ENCODE data around the gene GNL1. TPM values are rescaled to one million over a fixed set of nuclear protein-coding genes. Genes with fewer than 3 reads are reported as not detected.

Gene GNL1
- total RNA-seq (2014; rRNA removed; shearing (Covaris generic)) (29.6 and 42.5 TPM in 2 replicates), polyA plus RNA-seq (2016; fragmentation: Nextera tagmentation; extraction: Ambion mirVana) (30.8 and 31.4 TPM in 2 replicates)
- long read RNA-seq, full-length matches to known transcripts = 50 of 64 reads
- long read RNA-seq, partial matches to known transcripts = 11 of 64 reads
- long read RNA-seq, other reads (novel, unspliced or antisense) = 3 of 64 reads

- Histone ChIP-seq H3K4me2 (peak within 1 kb of the TSS; percentile 80), H3K9me2 (ENCODE audit: insufficient read depth) (no peaks in the 10 kb centered on the region), H4K20me1 (replicated peaks; ENCODE audit: insufficient read depth) (peaks cover 20% of the 10 kb centered on the region), H3K4me3 (peak within 1 kb of the TSS; percentile 65), H2AFZ (peak within 1 kb of the TSS; percentile 98), H3F3A (replicated peaks; ENCODE audit: low read depth) (peaks cover 23% of the 10 kb centered on the region; the same call in 1 of the 2 replicates), H3K36me3 (ENCODE audit: insufficient read depth) (no peaks in the 10 kb centered on the region; the same call in 1 of the 2 replicates), H3K27ac (ENCODE audit: low read depth) (peak within 1 kb of the TSS; percentile 94), H3K4me1 (ENCODE audit: insufficient read depth) (peaks cover 9% of the 10 kb centered on the region; the same call in 1 of the 2 replicates), H3K79me2 (replicated peaks; ENCODE audit: insufficient read depth) (peaks cover 46% of the 10 kb centered on the region), H3K27me3 (ENCODE audit: insufficient read depth) (no peaks in the 10 kb centered on the region)
- Mint-ChIP-seq H3K27me3 (ENCODE audit: insufficient read depth, low read depth, poor library complexity) (peaks cover 19% of the 10 kb centered on the region), H3K36me3 (ENCODE audit: low read depth) (peaks cover 56% of the 10 kb centered on the region), H3K4me3 (peak within 1 kb of the TSS; percentile 98), H3K9me3 (peaks cover 3% of the 10 kb centered on the region; the same call in 1 of the 3 replicates), H3K27ac (peak within 1 kb of the TSS; percentile 98), H3K4me1 (peaks cover 12% of the 10 kb centered on the region)
- ATAC-seq (peak; percentile 85), DNase-seq (ENCODE audit: low spot score) (peak; percentile 98)
- no peak for TF ChIP-seq REST (IDR thresholded peaks at IDR 0.05; ENCODE audit: unreplicated experiment)
- peak; percentile 59 for TF ChIP-seq POLR2AphosphoS5 (IDR thresholded peaks at IDR 0.05; ENCODE audit: low read depth)
- no peak for TF ChIP-seq STAT1 (IDR thresholded peaks at IDR 0.05; ENCODE audit: unreplicated experiment)
- no peak for TF ChIP-seq EZH2phosphoT487 (IDR thresholded peaks at IDR 0.05; ENCODE audit: unreplicated experiment)
- no peak for TF ChIP-seq ZNF462 (CRISPR knock-in tag; IDR thresholded peaks at IDR 0.05)
- TF ChIP-seq ZNF114 (CRISPR knock-in tag; IDR thresholded peaks at IDR 0.05) = no peak
- TF ChIP-seq CREB1 (CRISPR knock-in tag; IDR thresholded peaks at IDR 0.05; ENCODE audit: low read depth) = peak; percentile 95
- TF ChIP-seq JUNB (IDR thresholded peaks at IDR 0.05; ENCODE audit: unreplicated experiment) = no peak
- TF ChIP-seq CTCF (conservative IDR thresholded peaks at IDR 0.05; ENCODE audit: low read depth in 2 of 2) = no peak
- no peak for TF ChIP-seq EZH2 (IDR thresholded peaks at IDR 0.05; ENCODE audit: low read depth, unreplicated experiment)
Observed at GRCh38 chr6:30556066-30556905, at the start of gene GNL1. Gene GNL1 (minus strand): TSS chr6:30556489. CDS start chr6:30556203, 286 bp downstream.
